SH-SY5Y (cell line): ENCODE data around the gene RANBP6.

ENCODE experiments used
- GATA2 ChIP-seq: IDR thresholded peaks from 2 replicates; pipeline ENCODE4 v1.6.1; 2011; ENCODE audit warnings: mild to moderate bottlenecking, low read depth, low read length
- GATA3 ChIP-seq: IDR thresholded peaks from 2 replicates; pipeline ENCODE4 v1.6.1; 2011; ENCODE audit warnings: low read depth, mild to moderate bottlenecking, low read length, moderate library complexity

DNA sequence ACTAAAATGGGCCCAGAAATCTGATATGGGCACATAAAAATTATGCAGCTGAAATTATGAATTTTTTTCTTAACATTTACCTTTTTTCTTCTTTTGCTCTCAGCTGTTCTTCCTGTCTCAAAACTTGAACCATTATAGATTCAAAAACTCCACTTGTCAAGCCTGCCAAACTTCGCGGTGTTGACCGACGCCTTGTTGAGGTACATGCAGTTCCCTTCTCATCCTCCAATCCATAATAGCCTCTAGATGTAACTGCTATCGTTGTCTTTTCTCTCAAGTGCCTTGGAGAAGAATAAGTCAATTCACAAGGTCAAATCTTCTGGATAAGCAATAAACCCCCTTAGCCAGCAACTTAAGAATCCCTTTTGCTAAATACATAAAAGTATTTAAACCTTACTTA, 27.2 kb downstream of the RANBP6 start:
- TF ChIP-seq GATA2 (no peak), GATA3 (no peak)
